ENCODE results near the gene SEMA6B.

SEMA6B gene

GRCh38 chr19:4570402-4570801 lies 10.9 kb upstream of the SEMA6B start:
- no peak for DNase-seq

GRCh38 chr19:4568886-4569285 lies 9.4 kb upstream of the SEMA6B start:
- peak in 1 of 2 donors; percentile 25 for DNase-seq

GRCh38 chr19:4567584-4568071 lies 8.1 kb upstream of the SEMA6B start:
- peak; percentile 58 to 62 for DNase-seq

GRCh38 chr19:4566402-4567051 lies 7.0 kb upstream of the SEMA6B start:
- no peak for DNase-seq

DNA sequence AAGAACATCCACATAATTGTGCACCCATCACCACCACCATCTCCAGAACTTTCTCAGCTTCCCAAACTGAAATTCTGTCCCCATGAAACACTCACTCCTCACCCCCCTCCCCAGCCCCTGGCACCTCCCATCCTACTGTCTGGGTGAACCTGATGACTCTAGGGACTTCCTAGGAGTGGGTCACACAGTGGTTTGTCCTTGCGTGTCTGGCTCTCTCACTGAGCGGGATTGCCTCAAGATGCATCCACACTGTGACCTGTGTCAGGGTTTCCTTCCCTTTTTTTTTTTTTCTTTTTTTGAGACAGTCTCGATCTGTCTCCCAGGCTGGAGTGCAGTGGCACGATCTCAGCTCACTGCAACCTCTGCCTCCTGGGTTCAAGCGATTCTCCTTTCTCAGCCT lies 4.1 kb upstream of the SEMA6B start:
- DNase-seq = peak; percentile 22 to 76

- peak in 1 of 2 donors; percentile 76 for DNase-seq
Measured at GRCh38 chr19:4562085-4562484, 2.6 kb upstream of the SEMA6B start.

DNA sequence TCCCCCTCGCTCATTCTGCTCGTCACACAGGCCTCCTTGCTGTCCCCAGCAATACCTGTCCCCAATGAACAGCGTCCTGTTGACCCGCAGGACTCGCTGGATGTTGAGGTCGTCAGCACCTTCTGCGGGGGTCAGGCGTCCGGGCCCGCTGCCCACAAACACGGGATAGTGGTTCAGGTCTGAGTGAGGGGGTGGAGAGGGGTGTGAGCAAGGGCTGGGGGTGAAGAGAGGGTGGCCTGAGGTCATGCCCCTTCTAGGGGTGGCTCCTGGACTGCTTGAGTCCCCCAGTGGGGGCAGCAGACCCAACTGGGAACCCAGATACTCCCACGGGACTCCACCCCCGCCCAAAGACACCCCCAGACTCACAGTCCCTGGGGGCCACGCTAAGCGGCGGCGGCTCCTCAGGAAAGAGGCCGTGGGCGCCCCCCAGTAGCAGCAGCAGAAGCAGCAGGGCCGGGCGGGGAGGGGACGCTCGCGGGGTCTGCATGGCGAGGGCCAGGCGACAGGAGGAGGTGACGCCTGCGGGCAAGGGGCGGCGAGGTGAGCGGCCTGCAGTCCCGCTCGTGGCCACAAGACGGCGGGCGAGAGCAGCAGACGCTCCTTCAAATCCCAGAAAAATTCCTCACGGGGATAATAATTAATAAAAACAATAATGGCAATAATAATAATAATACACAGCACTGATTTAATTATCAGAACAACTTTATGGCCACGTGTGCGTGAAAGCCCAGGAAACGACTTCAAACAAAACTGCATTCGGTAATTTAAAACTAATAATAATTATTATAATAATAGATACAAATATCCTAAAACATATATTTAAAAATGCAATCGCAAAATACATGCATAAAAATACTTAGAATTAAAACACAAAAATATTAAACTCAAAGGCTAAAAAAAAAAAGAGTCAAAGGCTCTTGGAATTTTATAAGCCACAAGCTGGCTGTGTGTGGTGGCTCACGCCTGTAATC lies 1.2 kb downstream of the SEMA6B start:
- DNase-seq = no peak

DNA sequence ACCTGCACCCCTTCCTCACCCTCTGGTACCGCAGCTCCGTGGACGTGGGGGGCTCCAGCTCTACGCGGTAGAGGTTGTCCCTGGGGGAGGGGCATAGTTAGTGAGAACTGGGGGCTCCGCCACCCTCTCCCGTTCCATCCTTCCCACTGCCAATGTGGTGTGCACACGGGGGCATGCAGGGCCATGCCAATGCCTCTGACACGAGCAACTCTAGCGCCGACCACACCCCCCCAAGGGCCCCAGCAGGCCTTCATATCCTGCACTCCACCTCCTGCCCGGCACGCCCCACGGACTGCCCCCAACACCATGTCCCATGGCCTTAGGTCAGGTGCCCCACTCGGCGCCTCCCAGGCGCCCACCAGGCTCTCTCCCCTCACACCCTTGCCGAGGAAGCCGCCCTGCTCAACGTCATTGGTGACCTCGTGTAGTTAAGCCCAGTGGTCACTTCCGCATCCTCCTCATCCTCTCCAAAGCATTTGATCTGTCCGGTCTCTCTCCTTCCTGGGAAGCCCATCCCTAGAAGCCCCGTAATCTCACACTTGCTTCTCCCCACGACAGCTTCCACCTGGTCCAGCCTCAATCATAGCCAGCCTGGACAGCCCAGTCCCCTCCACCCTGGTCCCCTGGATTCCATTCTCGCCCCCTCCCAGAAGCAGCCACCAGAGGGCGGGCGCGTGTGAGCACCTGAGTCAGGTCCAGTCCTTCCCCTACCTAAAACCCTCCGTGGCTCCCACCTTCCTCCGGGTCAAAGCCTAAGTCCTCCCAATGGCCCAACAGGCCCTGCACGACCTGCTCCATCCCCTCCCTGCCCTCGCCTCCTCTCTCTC lies 2.1 kb downstream of the SEMA6B start:
- DNase-seq = no peak

GRCh38 chr19:4556597-4557127 lies 2.8 kb downstream of the SEMA6B start:
- no peak for DNase-seq

DNA sequence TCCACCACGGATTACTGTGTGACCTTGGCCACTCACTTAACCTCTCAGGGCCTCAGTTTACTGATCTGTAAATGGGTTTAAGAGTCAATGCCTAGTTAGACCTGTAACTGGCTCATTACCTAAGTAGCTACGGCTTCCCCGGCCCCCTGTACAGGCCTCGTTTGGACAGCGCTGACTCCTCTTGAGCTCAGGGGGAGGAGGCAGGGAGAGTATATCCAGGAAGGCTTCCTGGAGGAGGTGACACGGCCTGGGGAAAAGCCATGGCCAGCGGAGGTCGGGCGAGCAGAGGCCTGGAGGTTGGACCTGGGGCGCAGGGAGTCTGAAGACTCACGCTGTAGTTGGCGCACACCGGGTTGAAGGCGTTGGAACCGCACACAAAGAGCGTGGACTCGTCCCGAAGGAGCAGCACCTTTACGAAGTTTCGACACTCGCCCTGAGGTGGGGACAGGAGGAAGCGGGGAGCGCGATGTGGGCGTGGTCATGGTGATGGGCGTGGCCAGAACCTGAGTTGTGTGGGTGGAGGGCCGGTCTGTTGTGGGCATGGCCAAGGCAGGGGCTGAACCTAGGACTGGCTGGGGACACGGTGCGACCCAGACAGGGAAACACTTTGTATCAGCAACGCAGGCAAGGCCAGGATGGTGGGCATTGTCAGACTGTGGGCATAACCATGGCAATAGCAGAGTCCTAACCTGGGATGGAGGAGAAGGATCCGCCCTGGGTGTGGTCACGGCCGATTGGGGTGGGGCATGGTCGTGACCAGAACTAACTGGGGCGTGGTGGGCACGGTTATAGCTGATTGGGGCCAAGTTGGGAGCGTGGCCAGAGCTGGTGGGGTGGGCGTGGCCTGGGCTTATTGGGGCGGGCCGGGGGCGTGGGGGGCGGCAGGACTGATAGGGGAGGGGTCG lies 3.6 kb downstream of the SEMA6B start:
- DNase-seq = no peak

GRCh38 chr19:4554717-4555116 lies 4.8 kb downstream of the SEMA6B start:
- DNase-seq = no peak

DNA sequence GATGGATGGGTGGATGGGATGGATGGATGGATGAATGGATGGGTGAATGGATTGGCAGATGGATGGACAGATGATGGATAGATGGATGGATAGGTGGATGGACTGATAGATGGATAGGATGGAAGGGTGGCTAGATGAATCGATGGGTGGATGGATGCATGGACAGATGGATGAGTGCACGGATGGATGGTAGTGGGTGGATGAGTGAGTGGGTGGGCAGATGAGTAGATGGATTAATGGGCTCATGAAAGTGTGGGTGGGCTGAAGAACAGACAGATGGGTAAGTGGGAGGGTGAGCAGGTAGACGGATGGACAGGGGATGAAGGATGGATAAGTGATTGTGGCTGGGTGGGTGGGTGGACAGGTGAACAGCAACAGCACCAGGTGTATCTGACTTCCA lies 5.7 kb downstream of the SEMA6B start:
- no peak for DNase-seq

GRCh38 chr19:4553092-4553695 lies 6.3 kb downstream of the SEMA6B start:
- DNase-seq = no peak

DNA sequence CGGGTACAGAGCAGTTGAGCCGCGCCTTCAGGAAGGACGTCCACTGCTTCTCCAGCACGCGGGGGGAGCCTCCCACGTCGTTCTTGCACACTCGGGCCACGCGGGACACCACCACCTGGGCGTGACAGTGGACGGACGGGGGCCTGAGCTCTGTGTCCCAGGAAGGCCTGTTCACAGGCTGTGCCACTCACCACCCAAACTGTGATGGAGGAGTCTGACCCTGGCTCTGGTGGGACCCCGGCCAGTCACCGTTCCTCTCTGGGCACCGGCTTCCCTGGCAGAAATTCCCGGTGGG lies 7.0 kb downstream of the SEMA6B start:
- no peak for DNase-seq

GRCh38 chr19:4550479-4551050 lies 8.9 kb downstream of the SEMA6B start:
- no peak for DNase-seq

- no peak for DNase-seq
Measured at GRCh38 chr19:4550018-4550417, 9.5 kb downstream of the SEMA6B start.

- no peak for DNase-seq
Measured at GRCh38 chr19:4548238-4548584, 11.3 kb downstream of the SEMA6B start.

- peak in 1 of 2 donors; percentile 38 for DNase-seq
Measured at GRCh38 chr19:4547303-4548237, 11.9 kb downstream of the SEMA6B start.

DNA sequence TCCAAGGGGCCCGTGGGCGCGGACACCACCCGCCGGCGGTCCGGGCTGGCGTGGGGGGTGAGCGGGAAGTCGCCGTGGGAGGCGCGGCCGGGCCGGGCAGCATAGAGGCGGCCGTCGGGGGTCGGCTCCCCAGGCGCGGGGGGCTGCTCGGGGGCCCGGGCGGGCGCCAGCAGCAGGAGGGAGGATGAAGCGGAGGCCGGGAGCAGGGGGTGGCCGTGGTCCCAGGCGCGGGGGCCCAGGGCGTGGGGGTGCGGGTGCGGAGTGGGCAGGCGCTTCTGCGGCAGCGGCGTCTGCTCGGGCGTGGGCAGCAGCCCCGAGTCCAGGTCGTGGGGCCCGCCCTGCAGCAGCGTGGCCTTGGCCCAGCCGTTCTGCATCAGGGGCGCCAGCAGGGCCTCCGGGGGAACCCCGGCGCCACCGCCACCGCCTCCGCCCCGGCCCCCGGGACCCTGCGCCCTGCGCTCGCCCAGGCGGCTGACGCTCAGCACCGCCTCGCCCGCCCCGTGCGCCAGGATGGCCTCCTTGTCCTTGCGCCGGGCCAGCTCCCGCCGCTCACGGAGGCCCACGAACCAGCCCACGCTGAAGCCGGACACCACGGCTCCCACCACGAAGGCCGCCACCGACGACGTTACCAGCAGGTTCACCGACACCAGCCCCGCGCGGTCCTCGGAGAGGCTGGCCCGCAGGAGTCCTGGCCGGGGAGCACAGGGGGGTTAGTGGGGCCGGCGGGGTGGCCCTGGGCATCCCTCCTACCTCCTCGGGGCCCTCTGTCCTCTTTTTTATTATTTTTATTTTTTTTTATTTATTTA lies 15.4 kb downstream of the SEMA6B start:
- DNase-seq = no peak

Measured in CD4-positive, alpha-beta T cell treated with Interleukin-1 beta for 1 hour (primary cell).